GM19238 (cell line): ENCODE results near the gene BMPR1A.

Source experiments
- DNase-seq: peaks from one replicate; pipeline ENCODE4 v3.0.0; 2011; ENCODE audit warnings: low spot score; ENCODE audit not compliant: insufficient read length

BMPR1A gene

GRCh38 chr10:86955501-86956194, 199.2 kb downstream of the BMPR1A start:
- no peak for DNase-seq

GRCh38 chr10:86956195-86956847, 199.9 kb downstream of the BMPR1A start:
- DNase-seq = no peak

GRCh38 chr10:86956848-86957448, 200.5 kb downstream of the BMPR1A start:
- no peak for DNase-seq

- DNase-seq = no peak
Measured at GRCh38 chr10:86957471-86958115, 201.2 kb downstream of the BMPR1A start, which contains the start of gene MMRN2. TSS of gene MMRN2 (minus strand) at chr10:86957615. CDS start at chr10:86957541, 74 bp downstream.

- DNase-seq = no peak
Measured at GRCh38 chr10:86958116-86958900, 201.9 kb downstream of the BMPR1A start, which contains the start of gene SNCG. TSS of gene SNCG (plus strand) at chr10:86958599. CDS start at chr10:86958698, 99 bp downstream.

GRCh38 chr10:86958901-86959736, 202.7 kb downstream of the BMPR1A start:
- no peak for DNase-seq

- DNase-seq = no peak
Measured at GRCh38 chr10:86959737-86960002, 203.3 kb downstream of the BMPR1A start.

GRCh38 chr10:86960003-86960862, 203.8 kb downstream of the BMPR1A start:
- no peak for DNase-seq

GRCh38 chr10:86960863-86961434, 204.5 kb downstream of the BMPR1A start:
- DNase-seq = no peak

GRCh38 chr10:86961481-86962091, 205.2 kb downstream of the BMPR1A start:
- no peak for DNase-seq

GRCh38 chr10:86962136-86962980, 205.9 kb downstream of the BMPR1A start:
- no peak for DNase-seq

GRCh38 chr10:86962981-86963310, 206.5 kb downstream of the BMPR1A start:
- DNase-seq = no peak

- DNase-seq = no peak
Measured at GRCh38 chr10:86963341-86963919, 207.0 kb downstream of the BMPR1A start.

- no peak for DNase-seq
Measured at GRCh38 chr10:86964061-86964846, 207.8 kb downstream of the BMPR1A start.

GRCh38 chr10:86964847-86965190, 208.4 kb downstream of the BMPR1A start:
- DNase-seq = no peak

GRCh38 chr10:86965986-86966654, 209.7 kb downstream of the BMPR1A start:
- DNase-seq = no peak
